Dedifferentiated amniotic fluid mesenchymal stem cell (primary cell): ENCODE data around the gene ZFP69.
A peak's percentile ranks its signal among the peaks of the same experiment; 100 is the strongest.
"Not testable (repeated sequence)": the region's sequence is repeated elsewhere in the genome, so short reads cannot be mapped to it uniquely, and the experiment has no call there.

Experiments used
- DNase-seq: peaks from one replicate; pipeline ENCODE4 v3.0.0-alpha.2; 2016; ENCODE audit errors: extremely low spot score

The ZFP69 gene

DNA sequence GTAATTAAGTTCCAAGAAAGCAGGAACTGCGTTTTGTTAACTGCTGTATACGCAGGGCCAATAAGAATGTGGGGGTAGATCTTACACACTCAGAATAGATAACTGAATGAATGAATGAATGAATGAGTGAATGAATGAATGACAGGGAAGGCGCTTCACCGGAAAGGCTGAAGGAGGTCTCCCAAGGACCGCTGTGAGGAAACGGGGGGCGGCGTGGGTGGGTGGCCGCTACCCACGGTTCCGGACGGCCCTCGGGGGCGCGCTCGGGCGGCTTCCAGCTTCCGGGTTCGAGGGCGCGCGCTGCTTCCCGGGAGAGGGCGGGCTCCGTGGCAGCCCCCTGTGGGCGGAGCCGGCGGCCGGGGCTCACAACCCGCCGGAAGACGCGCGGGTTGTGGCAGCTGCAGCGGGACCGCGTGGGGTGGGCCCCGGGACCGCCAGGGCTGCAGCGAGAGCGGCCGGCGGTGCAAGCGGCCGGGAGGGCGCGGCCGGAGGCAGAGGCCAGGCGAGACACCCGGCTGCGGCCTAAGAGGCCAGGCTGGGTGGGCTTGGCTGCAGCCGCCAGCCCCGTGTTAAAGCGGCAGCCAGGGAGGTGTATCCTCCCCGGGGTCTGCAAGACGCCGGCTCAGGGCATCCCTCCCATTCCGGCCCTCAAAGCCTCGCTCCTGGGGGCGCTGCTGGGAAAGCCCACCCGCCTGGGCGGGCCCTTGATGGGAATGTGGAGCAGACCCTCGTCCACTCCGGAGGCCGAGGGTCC lies at the start of gene ZFP69:
Gene ZFP69, plus strand, starts transcription at position 367 of the 754 bp plus-strand sequence. CDS start 2,072 bp downstream, outside the sequence.
- DNase-seq, result peak; percentile 51

GRCh38 chr1:40431385-40431784 lies 45.7 kb upstream of the ZFP69 start:
- no peak for DNase-seq

DNA sequence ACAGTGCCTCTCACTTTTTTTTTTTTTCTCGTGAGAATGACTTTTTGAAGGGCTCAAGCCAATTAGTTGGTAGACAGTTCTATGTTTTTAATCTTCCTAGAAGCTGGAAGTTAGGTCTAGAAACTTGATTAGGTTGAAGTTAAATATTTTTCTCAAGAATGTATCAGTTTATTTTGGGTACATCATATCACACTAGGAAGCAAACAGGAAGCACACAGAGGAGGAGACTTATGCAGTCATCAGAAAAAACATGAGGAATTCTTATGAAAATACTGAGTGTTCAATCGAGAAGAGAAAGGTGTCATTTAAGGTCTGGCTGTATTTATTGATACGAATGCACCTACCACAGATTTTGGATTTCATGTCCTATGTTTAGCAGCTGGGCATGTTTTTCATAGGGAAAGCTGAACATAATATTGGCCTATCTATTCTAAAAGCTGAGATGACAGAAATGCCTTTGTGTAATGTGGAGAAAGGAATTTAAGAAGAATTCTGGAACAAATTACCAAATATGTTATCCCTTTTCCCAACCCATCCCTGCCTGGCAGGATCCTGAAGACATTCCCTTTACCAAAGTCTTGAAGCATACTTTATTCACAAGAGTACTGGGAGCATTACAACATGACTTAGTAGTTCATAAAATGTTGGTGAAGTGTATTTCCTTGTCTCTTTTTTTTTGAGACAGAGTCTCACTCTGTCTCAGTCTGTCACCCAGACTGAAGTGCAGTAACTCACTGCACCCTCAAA lies 44.3 kb upstream of the ZFP69 start:
- no peak for DNase-seq

DNA sequence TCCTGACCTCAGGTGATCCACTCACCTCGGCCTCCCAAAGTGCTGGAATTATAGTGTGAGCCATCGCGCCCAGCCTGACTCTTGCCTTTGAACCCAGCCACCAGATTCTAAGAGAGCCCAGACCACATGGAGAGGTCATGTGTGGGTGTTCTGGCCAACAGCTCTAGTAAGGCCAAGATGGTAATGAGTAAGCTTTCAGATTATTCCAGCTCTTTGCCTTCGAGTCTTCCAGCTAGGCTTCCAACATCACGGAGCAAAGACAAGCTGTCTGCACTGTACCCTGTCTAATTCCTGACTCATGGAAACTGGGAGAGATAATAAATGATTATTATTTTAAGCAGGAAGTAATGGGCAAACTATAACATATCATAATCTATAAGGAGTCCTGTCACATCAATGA lies 41.6 kb upstream of the ZFP69 start:
- no peak for DNase-seq

DNA sequence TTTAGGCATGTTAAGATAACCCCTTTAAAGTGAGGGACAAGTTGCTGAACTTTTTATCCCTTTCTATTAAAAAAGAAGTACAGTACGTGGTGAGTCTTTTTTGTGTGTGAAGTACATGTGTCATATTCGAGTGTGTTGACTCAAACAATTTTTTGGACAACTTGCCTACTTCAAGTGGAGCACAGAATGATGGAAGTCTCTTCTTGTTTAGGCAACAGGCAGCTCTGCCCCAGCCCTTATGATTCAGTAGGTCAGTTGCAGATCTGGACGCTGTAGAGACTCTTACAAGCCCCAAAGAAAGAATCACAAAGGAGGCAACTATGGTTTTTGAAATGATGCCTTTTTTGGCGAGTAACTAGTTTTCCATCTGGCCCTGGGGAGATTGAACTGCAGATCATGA lies 41.2 kb upstream of the ZFP69 start:
- DNase-seq, result no peak

DNA sequence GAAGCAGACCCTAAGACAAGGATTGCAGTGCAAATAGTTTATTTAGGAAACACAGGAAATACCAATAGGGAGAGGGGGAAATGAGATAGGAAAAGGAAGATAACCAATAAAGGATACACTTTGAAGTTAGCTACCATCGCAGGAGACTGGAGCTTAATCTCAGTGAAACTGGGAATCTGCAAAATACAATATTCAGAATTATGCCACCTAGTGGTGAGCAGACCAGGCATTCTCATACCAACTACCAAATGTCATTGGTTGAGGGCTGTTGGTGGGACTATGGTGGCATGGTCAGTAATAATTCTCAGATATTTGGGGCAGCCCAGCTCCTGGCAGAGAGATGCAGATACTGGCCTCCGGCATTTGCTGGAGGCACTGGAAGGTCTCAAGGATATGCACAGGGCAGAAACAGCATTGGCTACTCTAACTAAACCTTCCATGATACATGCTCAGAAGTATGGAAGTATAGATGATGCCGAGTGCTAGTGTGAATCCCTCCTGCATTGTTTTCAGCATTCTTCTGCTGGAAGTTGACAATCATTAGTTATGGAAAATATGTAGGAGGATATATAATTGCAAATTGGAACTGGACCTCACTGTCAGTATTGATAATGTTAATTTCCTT lies 38.6 kb upstream of the ZFP69 start:
- DNase-seq, result no peak

- DNase-seq, result no peak
Measured at GRCh38 chr1:40439247-40439646, 37.8 kb upstream of the ZFP69 start.

DNA sequence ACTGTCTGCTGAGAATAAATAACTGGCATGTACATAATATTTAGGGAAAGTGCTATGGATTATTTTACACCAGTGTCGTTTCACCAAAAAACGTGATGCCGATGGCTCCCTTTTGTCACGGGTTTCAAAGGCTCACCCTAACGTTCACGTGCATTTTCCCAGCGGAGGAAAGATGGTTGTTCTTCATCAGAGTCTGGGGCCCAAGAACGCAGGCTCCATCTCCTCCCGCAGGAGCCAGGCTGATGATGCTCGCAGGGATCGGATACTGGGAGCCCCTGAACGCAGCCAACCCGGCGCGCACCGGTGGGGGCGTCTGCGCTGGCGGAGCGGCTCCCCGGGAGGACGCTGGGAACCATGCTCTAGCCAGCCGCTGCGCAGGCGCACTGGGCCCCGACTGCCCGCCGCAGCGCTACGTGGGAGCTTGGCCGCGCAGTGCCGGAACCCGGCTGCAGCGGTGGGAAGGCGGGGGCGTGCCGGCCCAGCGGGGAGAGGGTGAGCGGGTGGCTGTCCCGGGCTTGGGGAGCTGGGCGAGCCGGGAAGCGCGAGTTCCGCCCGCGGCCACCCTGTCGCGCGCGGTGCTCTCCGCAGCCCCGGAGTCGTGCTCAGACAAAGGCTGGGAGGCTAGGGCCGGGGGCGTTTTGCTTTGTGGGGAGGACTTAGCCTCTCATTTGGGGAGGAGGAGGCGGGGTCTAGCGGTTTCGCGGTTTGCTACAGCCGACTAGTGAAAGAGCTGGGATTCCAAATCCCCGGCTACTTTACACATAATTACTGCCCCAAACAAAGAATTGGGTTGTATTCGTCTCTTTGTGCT lies 27.2 kb upstream of the ZFP69 start, which contains the start of gene ZFP69B:
Gene ZFP69B, plus strand, starts transcription at position 793 of the 811 bp plus-strand sequence. CDS start 486 bp downstream, outside the sequence.
- peak; percentile 83 for DNase-seq

DNA sequence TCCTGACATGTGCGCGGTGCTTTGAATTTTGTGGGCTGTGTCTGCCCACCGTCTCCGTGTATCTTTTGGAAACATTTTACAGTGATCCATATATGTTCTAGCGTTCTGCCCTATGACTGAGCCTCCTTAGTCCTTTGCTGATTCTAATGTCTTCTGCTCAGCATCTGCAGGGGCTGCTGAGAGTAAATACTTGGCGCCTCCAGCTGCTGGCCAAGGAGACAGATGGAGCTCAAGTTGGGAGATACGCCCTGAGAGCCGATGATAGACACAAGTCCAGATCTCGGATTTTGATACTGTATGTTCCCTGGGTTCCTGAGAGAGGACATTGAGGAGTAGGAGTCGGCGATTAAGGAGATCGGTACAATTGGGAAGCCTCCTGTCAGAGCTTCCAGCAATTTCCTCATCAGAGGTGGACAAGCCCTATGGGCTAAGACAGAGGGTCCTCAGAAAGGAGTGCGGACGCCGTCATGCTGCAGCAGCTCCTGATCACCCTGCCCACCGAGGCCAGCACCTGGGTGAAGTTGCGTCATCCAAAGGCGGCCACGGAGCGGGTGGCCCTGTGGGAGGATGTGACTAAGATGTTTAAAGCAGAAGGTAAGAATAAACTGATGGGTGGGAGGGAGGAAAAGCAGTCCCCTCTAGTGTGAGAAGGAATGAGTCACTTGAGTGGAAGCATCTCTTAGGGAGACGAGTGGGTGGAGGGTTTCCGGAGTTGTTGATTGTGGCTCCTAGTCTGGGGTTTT lies 26.4 kb upstream of the ZFP69 start:
- DNase-seq, result peak; percentile 16

DNA sequence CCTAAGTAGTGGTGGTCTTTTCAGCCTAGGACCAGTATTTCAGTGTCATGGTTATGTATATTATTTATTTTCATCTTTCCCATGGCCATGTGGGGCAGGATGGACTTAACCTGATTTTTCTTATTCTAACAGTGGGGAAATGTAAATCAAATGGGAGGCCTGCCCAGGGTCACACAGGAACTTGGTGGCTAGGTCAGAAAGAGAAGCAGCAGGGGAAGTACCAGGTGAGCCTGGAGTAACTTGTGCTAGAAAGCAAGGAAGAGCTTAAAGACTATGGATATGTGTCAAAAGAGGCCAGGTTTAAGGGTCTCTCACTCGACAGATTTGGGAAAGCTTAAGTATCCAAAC lies 25.9 kb upstream of the ZFP69 start:
- DNase-seq, result no peak

- DNase-seq, result no peak
Measured at GRCh38 chr1:40454873-40455272, 22.2 kb upstream of the ZFP69 start.

DNA sequence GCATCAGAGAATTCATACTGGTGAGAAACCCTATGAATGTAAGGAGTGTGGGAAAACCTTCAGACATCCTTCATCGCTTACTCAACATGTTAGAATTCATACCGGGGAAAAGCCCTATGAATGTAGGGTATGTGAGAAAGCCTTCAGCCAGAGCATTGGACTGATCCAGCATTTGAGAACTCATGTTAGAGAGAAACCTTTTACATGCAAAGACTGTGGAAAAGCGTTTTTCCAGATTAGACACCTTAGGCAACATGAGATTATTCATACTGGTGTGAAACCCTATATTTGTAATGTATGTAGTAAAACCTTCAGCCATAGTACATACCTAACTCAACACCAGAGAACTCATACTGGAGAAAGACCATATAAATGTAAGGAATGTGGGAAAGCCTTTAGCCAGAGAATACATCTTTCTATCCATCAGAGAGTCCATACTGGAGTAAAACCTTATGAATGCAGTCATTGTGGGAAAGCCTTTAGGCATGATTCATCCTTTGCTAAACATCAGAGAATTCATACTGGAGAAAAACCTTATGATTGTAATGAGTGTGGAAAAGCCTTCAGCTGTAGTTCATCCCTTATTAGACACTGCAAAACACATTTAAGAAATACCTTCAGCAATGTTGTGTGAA lies 14.0 kb upstream of the ZFP69 start:
- DNase-seq, result no peak

- no peak for DNase-seq
Measured at GRCh38 chr1:40469327-40469726, 7.8 kb upstream of the ZFP69 start.

- no peak for DNase-seq
Measured at GRCh38 chr1:40475268-40475667, 1.8 kb upstream of the ZFP69 start.

DNA sequence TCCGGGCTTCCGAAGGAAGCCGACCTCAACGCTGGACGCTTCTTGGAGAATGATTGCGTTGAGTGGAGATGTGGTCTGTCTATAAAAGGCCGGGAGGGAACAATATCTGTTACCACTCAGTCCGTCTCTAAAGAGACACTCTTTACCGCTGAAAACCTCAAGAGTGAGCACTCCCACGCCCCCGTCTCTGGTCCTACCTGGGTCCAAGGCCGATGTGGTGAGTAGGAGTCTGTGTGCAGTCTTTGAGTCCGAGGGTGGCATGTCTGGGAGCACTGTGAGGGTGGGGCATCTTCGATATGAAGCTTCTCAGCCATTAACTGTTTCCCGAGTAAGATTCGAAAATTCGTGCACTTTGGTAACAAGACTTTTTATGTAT lies 576 bp downstream of the ZFP69 start:
- DNase-seq, result no peak

DNA sequence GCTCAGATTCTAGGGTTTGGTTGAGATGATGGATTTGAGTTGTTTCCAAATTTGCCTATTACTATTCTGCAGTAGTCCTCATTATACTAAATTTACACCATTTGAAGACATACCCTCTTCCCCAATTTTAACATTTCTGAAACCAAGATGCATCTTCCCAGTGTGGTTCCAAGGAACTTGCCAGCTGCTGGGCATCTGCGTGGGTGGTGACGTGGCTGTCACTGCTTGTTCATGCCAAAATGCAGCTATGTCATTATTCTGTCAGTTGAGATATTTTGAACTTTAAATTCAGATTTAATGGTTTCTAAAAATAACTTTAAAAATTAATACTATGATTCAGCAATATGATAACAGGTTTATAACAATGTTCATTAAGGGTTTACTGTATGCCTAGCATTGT lies 1.2 kb downstream of the ZFP69 start:
- DNase-seq, result no peak

DNA sequence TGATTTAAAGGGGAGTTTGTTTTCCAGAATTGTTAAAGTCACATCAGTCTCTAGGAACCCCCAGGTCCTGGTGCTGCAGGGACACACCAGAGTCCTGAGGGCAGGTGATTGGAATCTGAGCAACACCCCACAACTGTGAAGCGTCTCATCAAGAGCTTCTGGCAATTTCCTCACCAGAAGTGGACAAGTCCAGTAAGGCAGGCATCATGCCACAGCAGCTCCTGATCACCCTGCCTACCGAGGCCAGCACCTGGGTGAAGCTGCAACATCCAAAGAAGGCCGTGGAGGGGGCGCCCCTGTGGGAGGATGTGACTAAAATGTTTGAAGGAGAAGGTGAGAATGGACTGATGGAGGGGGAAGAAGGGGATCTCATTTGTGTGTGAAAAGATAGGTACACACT lies 2.1 kb downstream of the ZFP69 start:
- no peak for DNase-seq

DNA sequence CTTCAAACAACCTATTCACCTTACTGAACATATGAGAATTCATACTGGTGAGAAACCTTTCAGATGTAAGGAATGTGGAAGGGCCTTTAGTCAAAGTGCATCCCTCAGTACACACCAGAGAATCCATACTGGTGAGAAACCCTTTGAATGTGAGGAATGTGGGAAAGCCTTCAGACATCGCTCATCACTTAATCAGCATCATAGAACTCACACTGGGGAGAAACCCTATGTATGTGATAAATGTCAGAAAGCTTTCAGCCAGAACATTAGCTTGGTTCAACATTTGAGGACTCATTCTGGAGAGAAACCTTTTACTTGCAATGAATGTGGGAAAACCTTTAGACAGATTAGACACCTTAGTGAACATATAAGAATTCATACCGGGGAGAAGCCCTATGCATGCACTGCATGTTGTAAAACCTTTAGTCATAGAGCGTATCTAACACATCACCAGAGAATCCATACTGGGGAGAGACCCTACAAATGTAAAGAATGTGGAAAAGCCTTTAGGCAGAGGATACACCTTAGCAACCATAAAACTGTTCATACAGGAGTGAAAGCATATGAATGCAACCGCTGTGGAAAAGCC lies 18.3 kb downstream of the ZFP69 start:
- no peak for DNase-seq

- DNase-seq, result not testable (repeated sequence)
Measured at GRCh38 chr1:40502651-40503050, 25.6 kb downstream of the ZFP69 start.

- no peak for DNase-seq
Measured at GRCh38 chr1:40507973-40508372, 30.9 kb downstream of the ZFP69 start.
